B cell (primary cell): ENCODE measurements around the gene MYO1C. TPM values are rescaled to one million over a fixed set of nuclear protein-coding genes. Genes with fewer than 3 reads are reported as not detected.

Source experiments
- ATAC-seq: fragments of 200-7000 bp; cut with Tn5 transposase; one replicate; pipeline ENCODE4 v1.10.0; 2021; ENCODE audit warnings: low read depth, mild to moderate bottlenecking, moderate number of reproducible peaks, moderate library complexity
- CTCF ChIA-PET: fragments of 350-600 bp; sonication (Branson Sonifier 250); formaldehyde crosslinking; loops from one replicate; lab custom pipeline; 2021; ENCODE audit warnings: antibody characterized with exemption, inconsistent platforms; lab: Charles Lee
- POLR2A ChIA-PET: fragments of 350-600 bp; sonication (Branson Sonifier 250); formaldehyde crosslinking; loops from one replicate; lab custom pipeline; 2021; ENCODE audit warnings: antibody characterized with exemption; lab: Charles Lee
- DNase-seq: peaks from one replicate; pipeline ENCODE4 v3.0.0; 2013
- H2AFZ ChIP-seq: 2 replicates; pipeline ENCODE4 v1.6.1; 2012; ENCODE audit warnings: mild to moderate bottlenecking, low read depth, low read length; ENCODE audit not compliant: insufficient read depth, poor library complexity, severe bottlenecking
- H3K27ac ChIP-seq, 2 donors: 1 replicate in 1 of 2; 2 replicates in 1 of 2; pipeline ENCODE4 v1.5.1; 2012 to 2013; ENCODE audit warnings: low read length in 2 of 2, mild to moderate bottlenecking in 2 of 2, moderate library complexity in 1 of 2
- H3K27me3 ChIP-seq, 4 experiments: fragments of 200-600 bp in 1 of 4; sonication (generic) in 1 of 4; replicated peaks in 1 of 4; 1 replicate in 2 of 4; 2 replicates in 2 of 4; pipeline versions ENCODE4 v1.6.1 to v1.7.0; 2013 to 2016; ENCODE audit warnings: low read length in 3 of 4, mild to moderate bottlenecking in 2 of 4, mixed read lengths in 1 of 4, moderate library complexity in 1 of 4; ENCODE audit not compliant: insufficient read depth in 4 of 4, control insufficient read depth in 3 of 4; ENCODE audit errors: control extremely low read depth in 1 of 4
- H3K36me3 ChIP-seq, 2 experiments: replicated peaks in 1 of 2; 1 replicate in 1 of 2; 2 replicates in 1 of 2; pipeline versions ENCODE4 v1.6.1 to v1.7.1; 2013; ENCODE audit warnings: low read length in 1 of 2; ENCODE audit not compliant: insufficient read depth in 2 of 2, control insufficient read depth in 1 of 2; ENCODE audit errors: control extremely low read depth in 1 of 2, extremely low read depth in 1 of 2
- H3K4me1 ChIP-seq, 2 donors: fragments of 200-600 bp in 1 of 2; sonication (generic) in 1 of 2; 1 replicate in 1 of 2; 2 replicates in 1 of 2; pipeline versions ENCODE4 v1.5.1 to v1.6.1; 2013 to 2017; ENCODE audit warnings: low read length in 2 of 2; ENCODE audit not compliant: control insufficient read depth in 2 of 2, insufficient read depth in 2 of 2
- H3K4me2 ChIP-seq: replicated peaks from 2 replicates; pipeline ENCODE3; 2012; ENCODE audit warnings: mild to moderate bottlenecking, low read depth, low read length; ENCODE audit not compliant: poor library complexity, severe bottlenecking
- H3K4me3 ChIP-seq, 5 experiments: fragments of 200-600 bp in 1 of 5; sonication (generic) in 1 of 5; 1 replicate in 3 of 5; 2 replicates in 2 of 5; pipeline versions ENCODE4 v1.5.1 to v1.7.0; 2011 to 2016; ENCODE audit warnings: low read length in 4 of 5, mild to moderate bottlenecking in 4 of 5, low read depth in 2 of 5, control low read depth in 1 of 5, moderate library complexity in 1 of 5; ENCODE audit not compliant: insufficient read depth in 1 of 5; ENCODE audit errors: control extremely low read depth in 1 of 5, extremely low read depth in 1 of 5
- H3K79me2 ChIP-seq: fragments of 200-600 bp; sonication (generic); one replicate; pipeline ENCODE4 v1.6.0; 2016; ENCODE audit warnings: low read length; ENCODE audit not compliant: control insufficient read depth, insufficient read depth
- H3K9ac ChIP-seq: fragments of 200-600 bp; sonication (generic); 2 replicates; pipeline ENCODE4 v1.6.1; 2017; ENCODE audit warnings: mild to moderate bottlenecking, low read length, moderate library complexity
- H3K9me3 ChIP-seq, 3 donors: one replicate each; pipeline versions ENCODE4 v1.6.1 to v1.7.1; 2013; ENCODE audit warnings: low read length in 2 of 3; ENCODE audit not compliant: control insufficient read depth in 2 of 3, insufficient read depth in 1 of 3; ENCODE audit errors: control extremely low read depth in 1 of 3
- H4K20me1 ChIP-seq: 2 replicates; pipeline ENCODE4 v1.6.0; 2012; ENCODE audit warnings: mild to moderate bottlenecking, low read length; ENCODE audit not compliant: insufficient read depth, control insufficient read depth, poor library complexity, severe bottlenecking
- H3K27ac Mint-ChIP-seq: one replicate; pipeline ENCODE4 v1.8.0; 2021; ENCODE audit warnings: mixed read lengths
- H3K27me3 Mint-ChIP-seq: one replicate; pipeline ENCODE4 v1.8.0; 2021; ENCODE audit warnings: mixed read lengths
- H3K4me1 Mint-ChIP-seq: one replicate; pipeline ENCODE4 v1.8.0; 2021; ENCODE audit warnings: mixed read lengths
- H3K4me3 Mint-ChIP-seq: one replicate; pipeline ENCODE4 v1.8.0; 2021; ENCODE audit warnings: mixed read lengths
- H3K9me3 Mint-ChIP-seq: one replicate; pipeline ENCODE4 v1.8.0; 2022; ENCODE audit warnings: mixed read lengths; ENCODE audit not compliant: insufficient read depth
- EZH2 ChIP-seq: IDR thresholded peaks from 2 replicates; pipeline ENCODE4 v1.6.1; 2012; ENCODE audit warnings: borderline replicate concordance, low read depth, mild to moderate bottlenecking, moderate library complexity, low read length; ENCODE audit not compliant: insufficient read depth, poor library complexity, severe bottlenecking
- WGBS: methylation state at CpG from one replicate; pipeline ENCODE4 v1.1.5; 2013; ENCODE audit warnings: missing lambda C conversion rate; ENCODE audit not compliant: insufficient coverage; 5-methylcytosine and 5-hydroxymethylcytosine counted together
- intact Hi-C: fragments of 100-400 bp; cut with micrococcal nuclease; formaldehyde crosslinking; loops from one replicate; pipeline ENCODE4 v1.10.0; 2022
- polyA plus RNA-seq: library from polyadenylated mRNA; depleted of rRNA; stranded (reverse); fragments of >200 nt; gene quantifications from 2 replicates; pipeline ENCODE4 v1.2.3, GENCODE V29; 2012
- total RNA-seq, 2 donors: library from RNA; stranded (reverse); fragments of 120-200 nt in 1 of 2; gene quantifications; 1 replicate in 1 of 2; 2 replicates in 1 of 2; pipeline versions ENCODE4 v1.2.3 to v1.2.4, GENCODE V29; 2013 to 2022
- TF ChIP-seq, protein P1 (sequence below): fragments of 200-600 bp; IDR thresholded peaks from one replicate; pipeline ENCODE4 v1.8.0; 2022; ENCODE audit warnings: antibody characterized with exemption, mild to moderate bottlenecking

The MYO1C gene
- total and polyA plus RNA-seq, 2 donors (not counting 1 experiment from before 2014, with no cell fraction given), result 54.7 to 81.7 TPM

DNA sequence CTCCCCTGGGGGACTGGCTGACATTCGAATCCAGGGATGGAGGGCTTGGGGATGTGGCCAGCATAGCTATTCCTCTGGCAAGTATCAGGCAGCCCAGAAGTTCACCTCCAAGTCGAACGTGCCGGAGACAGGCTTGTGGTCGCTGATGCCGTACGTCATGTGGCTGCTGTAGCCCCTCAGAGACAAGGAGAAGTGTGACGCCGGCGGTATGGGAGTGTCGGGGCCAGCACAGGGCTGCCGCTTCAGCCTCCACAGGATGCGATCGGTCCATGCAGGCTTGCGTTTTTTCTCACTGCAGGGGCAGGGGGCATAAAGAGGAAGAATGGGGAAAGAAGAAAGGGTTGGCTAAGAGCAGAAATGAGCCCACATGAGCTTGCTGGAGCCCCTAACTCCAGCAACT, 5.3 kb upstream of the MYO1C start:
- DNase-seq (no peak), ATAC-seq (no peak)
- H3K9me3 ChIP-seq, result no peaks in the 10 kb centered on the region
- H2AFZ ChIP-seq, result no peak overlapping the region
- no peaks in the 10 kb centered on the region for H3K79me2 ChIP-seq
- H3K4me3 Mint-ChIP-seq, result no peak overlapping the region
- no peaks in the 10 kb centered on the region for H3K27me3 ChIP-seq
- no peak overlapping the region for H3K27ac Mint-ChIP-seq
- H4K20me1 ChIP-seq, result peaks cover 4% of the 10 kb centered on the region
- H3K36me3 ChIP-seq, result peaks cover 0 to 34% of the 10 kb centered on the region in 2 experiments
- no peak overlapping the region for H3K27ac ChIP-seq
- 86% methylated on average over 14 of the region's 15 CpGs for WGBS
- ChIA-PET CTCF (no interaction called here), POLR2A (interaction anchor here (1.6 kb wide), 1 partner anchor 10 kb away, joined by 3 read pairs; no protein-coding TSS in a partner anchor)
- TF ChIP-seq, protein P1, sequence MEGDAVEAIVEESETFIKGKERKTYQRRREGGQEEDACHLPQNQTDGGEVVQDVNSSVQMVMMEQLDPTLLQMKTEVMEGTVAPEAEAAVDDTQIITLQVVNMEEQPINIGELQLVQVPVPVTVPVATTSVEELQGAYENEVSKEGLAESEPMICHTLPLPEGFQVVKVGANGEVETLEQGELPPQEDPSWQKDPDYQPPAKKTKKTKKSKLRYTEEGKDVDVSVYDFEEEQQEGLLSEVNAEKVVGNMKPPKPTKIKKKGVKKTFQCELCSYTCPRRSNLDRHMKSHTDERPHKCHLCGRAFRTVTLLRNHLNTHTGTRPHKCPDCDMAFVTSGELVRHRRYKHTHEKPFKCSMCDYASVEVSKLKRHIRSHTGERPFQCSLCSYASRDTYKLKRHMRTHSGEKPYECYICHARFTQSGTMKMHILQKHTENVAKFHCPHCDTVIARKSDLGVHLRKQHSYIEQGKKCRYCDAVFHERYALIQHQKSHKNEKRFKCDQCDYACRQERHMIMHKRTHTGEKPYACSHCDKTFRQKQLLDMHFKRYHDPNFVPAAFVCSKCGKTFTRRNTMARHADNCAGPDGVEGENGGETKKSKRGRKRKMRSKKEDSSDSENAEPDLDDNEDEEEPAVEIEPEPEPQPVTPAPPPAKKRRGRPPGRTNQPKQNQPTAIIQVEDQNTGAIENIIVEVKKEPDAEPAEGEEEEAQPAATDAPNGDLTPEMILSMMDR, result no peak
- TF ChIP-seq EZH2, result no peak
- peaks cover 9% of the 10 kb centered on the region for H3K4me1 Mint-ChIP-seq
- intact Hi-C loops, result no loop called here
- no peaks in the 10 kb centered on the region for H3K9me3 Mint-ChIP-seq
- H3K4me1 ChIP-seq, result peaks cover 6 to 9% of the 10 kb centered on the region in 2 donors
- H3K4me2 ChIP-seq, result no peak overlapping the region
- no peaks in the 10 kb centered on the region for H3K27me3 Mint-ChIP-seq
- no peak overlapping the region for H3K4me3 ChIP-seq
- H3K9ac ChIP-seq, result no peak overlapping the region

DNA sequence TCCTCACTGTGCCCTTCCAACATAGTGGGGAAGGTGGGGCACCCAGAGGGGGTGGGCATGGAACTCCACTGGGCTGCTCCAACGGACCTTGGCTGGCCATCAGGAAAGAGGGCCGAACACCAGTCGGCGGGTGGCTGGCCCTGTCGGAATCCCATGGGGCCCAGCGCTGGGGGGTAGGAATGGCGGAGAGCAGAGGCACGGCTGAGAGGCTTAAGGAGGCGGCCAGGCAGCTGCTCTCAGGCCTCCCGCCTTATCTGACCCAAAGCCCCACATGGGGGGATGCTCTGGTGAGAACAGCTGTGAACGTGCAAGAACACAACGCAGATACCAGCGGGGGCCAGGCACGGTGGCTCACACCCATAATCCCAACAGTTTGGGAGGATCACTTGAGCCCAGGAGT, 4.4 kb upstream of the MYO1C start:
- 95% methylated on average over 14 of the region's 14 CpGs for WGBS
- Mint-ChIP-seq H3K4me3 (no peak overlapping the region), H3K9me3 (no peaks in the 10 kb centered on the region), H3K27ac (no peak overlapping the region), H3K27me3 (no peaks in the 10 kb centered on the region), H3K4me1 (peaks cover 18% of the 10 kb centered on the region)
- H3K9me3 ChIP-seq, result no peaks in the 10 kb centered on the region
- no peak overlapping the region for H3K4me2 ChIP-seq
- no peak for ATAC-seq
- intact Hi-C loops, result no loop called here
- no peak overlapping the region for H2AFZ ChIP-seq
- POLR2A ChIA-PET, result interaction anchor here (1.6 kb wide), 2 partner anchors 9 to 20 kb away, joined by 3 read pairs; partner anchors contain the start of gene INPP5K
- peaks cover 16 to 19% of the 10 kb centered on the region in 2 donors for H3K4me1 ChIP-seq
- no peak for TF ChIP-seq EZH2
- TF ChIP-seq, protein P1, result no peak
- no peak overlapping the region for H3K27ac ChIP-seq
- no peaks in the 10 kb centered on the region for H3K79me2 ChIP-seq
- no peak overlapping the region for H3K4me3 ChIP-seq
- H3K27me3 ChIP-seq, result peaks cover 0 to 5% (median 0%) of the 10 kb centered on the region in 4 experiments
- H4K20me1 ChIP-seq, result peaks cover 13% of the 10 kb centered on the region
- no peak overlapping the region for H3K9ac ChIP-seq
- CTCF ChIA-PET, result interaction anchor here (1.2 kb wide), 1 partner anchor 9 kb away, joined by 4 read pairs; no protein-coding TSS in a partner anchor
- no peak for DNase-seq
- peaks cover 0 to 34% of the 10 kb centered on the region in 2 experiments for H3K36me3 ChIP-seq
